ENCODE results near the gene TMEM204.

GRCh38 chr16:1501630-1502029 is 31.8 kb upstream of the TMEM204 start:
- no peak for TF ChIP-seq CTCF (conservative IDR thresholded peaks at IDR 0.05 in 1 of 2, IDR thresholded peaks at IDR 0.05 in 1 of 2; ENCODE audit: low read depth in 1 of 2, low read length in 2 of 2)
- no peak for TF ChIP-seq EZH2 (IDR thresholded peaks at IDR 0.05; ENCODE audit: low read length, missing control alignments)

Data from fibroblast of lung (primary cell).